PC-3 (cell line): ENCODE data around the gene CDC37L1.

Source experiments
- EZH2 ChIP-seq: fragments of 300-600 bp; sonication (generic); IDR thresholded peaks from one replicate; pipeline ENCODE4 v1.6.1; 2017; ENCODE audit warnings: antibody characterized with exemption, mild to moderate bottlenecking, low read length; ENCODE audit not compliant: unreplicated experiment
- TF ChIP-seq, protein P1 (sequence below): fragments of 300-600 bp; sonication (generic); conservative IDR thresholded peaks from 2 replicates; pipeline ENCODE4 v1.5.1; 2017; ENCODE audit warnings: antibody characterized with exemption, low read depth, mild to moderate bottlenecking, low read length

DNA sequence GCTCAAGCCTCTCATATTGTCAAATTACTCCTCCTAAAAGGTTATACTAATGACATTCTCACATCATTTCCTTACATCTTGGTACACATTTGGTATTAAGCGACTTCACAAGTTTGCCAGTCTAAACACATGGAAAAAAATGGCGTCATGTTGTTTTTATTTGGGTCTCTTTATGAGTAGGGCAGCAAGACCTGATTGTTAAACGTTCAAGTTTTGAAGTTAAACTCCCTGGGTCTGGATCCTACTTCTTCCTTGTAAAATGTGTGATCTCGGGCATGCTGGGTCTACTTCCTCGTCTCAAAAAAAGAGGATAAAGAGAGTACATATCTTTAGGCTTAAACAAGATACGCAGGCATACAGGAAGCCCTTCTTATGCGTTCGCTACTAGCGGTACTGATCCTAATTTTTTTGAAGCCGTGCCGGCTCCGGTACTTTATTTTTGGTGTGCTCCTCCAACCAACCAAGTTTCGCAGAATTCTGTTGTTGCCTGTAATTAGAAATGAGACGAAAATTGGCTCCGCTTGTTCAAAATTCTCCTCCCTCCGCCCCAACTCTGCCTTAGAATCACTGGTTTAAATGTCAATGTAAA, 596 bp upstream of the CDC37L1 start:
- TF ChIP-seq, protein P1, sequence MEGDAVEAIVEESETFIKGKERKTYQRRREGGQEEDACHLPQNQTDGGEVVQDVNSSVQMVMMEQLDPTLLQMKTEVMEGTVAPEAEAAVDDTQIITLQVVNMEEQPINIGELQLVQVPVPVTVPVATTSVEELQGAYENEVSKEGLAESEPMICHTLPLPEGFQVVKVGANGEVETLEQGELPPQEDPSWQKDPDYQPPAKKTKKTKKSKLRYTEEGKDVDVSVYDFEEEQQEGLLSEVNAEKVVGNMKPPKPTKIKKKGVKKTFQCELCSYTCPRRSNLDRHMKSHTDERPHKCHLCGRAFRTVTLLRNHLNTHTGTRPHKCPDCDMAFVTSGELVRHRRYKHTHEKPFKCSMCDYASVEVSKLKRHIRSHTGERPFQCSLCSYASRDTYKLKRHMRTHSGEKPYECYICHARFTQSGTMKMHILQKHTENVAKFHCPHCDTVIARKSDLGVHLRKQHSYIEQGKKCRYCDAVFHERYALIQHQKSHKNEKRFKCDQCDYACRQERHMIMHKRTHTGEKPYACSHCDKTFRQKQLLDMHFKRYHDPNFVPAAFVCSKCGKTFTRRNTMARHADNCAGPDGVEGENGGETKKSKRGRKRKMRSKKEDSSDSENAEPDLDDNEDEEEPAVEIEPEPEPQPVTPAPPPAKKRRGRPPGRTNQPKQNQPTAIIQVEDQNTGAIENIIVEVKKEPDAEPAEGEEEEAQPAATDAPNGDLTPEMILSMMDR: no peak
- TF ChIP-seq EZH2: no peak
